ENCODE data around the gene FDPS. TPM values are rescaled to one million over a fixed set of nuclear protein-coding genes. Genes with fewer than 3 reads are reported as not detected.

The FDPS gene
- total RNA-seq, 4 donors from 2014 or later = 89.0 to 103 (median 98.9) TPM

DNA sequence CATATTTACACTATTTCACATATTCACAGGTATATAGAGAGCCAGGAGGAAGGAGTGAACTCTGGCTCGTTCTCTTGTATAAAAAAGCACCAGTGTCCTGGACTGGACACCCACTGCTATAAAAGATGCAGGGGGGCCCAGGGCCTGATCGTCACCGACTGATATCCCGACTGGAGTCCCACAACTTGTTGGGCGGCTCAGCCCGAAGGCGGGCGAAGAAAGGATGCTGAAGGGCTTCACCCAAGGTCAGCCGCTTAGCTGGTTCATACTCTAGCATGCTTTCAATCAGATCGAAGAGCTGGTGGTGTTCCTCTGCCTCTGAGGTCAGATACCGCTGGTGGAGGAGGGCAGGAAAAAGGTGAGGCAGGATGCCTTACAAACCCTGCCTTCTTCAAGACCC, 45.6 kb upstream of the FDPS start:
- no peaks in the 10 kb centered on the region for H3K9me3 ChIP-seq
- no peak overlapping the region for H3K27ac ChIP-seq
- H3K4me3 ChIP-seq (replicated peaks in 1 of 3) = no peak overlapping the region
- H3K27me3 ChIP-seq = no peaks in the 10 kb centered on the region
- TF ChIP-seq, protein P1, sequence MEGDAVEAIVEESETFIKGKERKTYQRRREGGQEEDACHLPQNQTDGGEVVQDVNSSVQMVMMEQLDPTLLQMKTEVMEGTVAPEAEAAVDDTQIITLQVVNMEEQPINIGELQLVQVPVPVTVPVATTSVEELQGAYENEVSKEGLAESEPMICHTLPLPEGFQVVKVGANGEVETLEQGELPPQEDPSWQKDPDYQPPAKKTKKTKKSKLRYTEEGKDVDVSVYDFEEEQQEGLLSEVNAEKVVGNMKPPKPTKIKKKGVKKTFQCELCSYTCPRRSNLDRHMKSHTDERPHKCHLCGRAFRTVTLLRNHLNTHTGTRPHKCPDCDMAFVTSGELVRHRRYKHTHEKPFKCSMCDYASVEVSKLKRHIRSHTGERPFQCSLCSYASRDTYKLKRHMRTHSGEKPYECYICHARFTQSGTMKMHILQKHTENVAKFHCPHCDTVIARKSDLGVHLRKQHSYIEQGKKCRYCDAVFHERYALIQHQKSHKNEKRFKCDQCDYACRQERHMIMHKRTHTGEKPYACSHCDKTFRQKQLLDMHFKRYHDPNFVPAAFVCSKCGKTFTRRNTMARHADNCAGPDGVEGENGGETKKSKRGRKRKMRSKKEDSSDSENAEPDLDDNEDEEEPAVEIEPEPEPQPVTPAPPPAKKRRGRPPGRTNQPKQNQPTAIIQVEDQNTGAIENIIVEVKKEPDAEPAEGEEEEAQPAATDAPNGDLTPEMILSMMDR (IDR thresholded peaks at IDR 0.05) = no peak
- no peak for TF ChIP-seq POLR2A (IDR thresholded peaks at IDR 0.05)
- no peak for DNase-seq
- WGBS, 2 donors = 89 to 92% methylated on average over 11 of the region's 11 CpGs
- intact Hi-C loops (cut with DNase I) = no loop called here
- peaks cover 46 to 54% of the 10 kb centered on the region in 2 donors for H3K36me3 ChIP-seq
- H3K4me1 ChIP-seq = peaks cover 11 to 12% of the 10 kb centered on the region in 2 donors

DNA sequence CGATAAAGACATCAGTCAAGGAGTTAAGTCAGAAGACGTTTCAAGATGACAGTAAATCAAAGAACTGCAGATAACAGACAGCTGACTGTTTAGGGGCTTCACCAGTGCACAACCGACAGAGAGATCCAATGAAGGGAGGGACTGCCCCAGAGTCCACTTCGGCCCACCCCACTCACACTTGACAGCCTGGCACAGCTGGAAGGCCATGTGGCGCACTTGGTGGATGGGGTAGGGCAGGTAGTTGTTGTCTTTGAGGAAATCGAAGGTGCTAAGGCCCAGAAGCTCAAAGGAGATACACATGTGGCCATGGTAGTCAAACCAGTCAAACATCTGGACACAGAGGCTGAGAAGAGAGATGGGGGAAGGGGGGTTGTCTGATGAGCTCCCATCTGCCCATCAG, 42.1 kb upstream of the FDPS start:
- Histone ChIP-seq H3K36me3 (peaks cover 70 to 81% of the 10 kb centered on the region in 2 donors), H3K4me3 (replicated peaks in 1 of 3) (no peak overlapping the region), H3K27me3 (no peaks in the 10 kb centered on the region), H3K4me1 (peaks cover 3 to 5% of the 10 kb centered on the region in 2 donors), H3K9me3 (no peaks in the 10 kb centered on the region), H3K27ac (no peak overlapping the region)
- no peak for DNase-seq
- intact Hi-C loops (cut with DNase I) = no loop called here
- WGBS, 2 donors = 82 to 86% methylated on average over 6 of the region's 6 CpGs
- TF ChIP-seq, protein P1 (IDR thresholded peaks at IDR 0.05) = no peak
- TF ChIP-seq POLR2A (IDR thresholded peaks at IDR 0.05) = no peak

DNA sequence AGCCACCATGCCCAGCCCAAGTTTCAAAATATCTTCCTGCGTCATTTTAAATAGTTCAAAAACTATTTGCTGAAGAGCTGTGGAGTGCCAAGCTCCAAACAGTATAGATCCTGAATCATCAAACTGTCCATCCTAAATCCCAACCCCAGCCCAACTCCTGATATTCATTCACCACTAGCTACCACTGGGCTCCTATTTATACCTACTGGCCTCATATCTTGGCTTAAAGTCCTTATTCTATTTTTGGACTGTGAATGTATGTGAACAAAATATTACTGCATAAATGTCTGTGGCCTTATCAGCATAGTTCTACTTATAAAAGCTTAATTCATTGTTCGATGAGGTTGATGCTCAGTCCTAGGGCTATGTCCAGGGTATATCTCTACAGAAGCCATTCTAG, 41.3 kb upstream of the FDPS start:
- TF ChIP-seq, protein P1 (IDR thresholded peaks at IDR 0.05) = no peak
- no peak for TF ChIP-seq POLR2A (IDR thresholded peaks at IDR 0.05)
- peaks cover 70 to 81% of the 10 kb centered on the region in 2 donors for H3K36me3 ChIP-seq

DNA sequence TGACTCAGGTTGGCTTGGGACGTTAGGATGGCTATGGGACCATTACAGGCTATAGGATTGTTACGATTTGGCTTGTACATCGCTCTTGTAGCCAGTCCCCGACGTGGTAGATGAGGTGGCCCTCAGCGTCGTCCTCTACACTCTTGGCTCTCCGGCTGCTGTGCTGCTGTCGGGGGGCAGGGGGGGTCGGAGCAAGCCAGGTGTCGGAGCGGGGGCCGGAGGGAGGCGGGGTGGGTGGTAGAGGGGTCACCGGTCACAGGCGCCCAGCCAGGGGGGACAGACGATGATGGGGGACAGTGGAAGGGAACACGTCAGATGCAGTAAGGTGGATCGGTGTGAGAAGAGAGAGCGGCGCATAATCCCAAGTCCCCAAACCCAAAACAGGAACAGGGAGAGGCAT, 40.0 kb upstream of the FDPS start:
- H3K27me3 ChIP-seq = no peaks in the 10 kb centered on the region
- TF ChIP-seq, protein P1 (IDR thresholded peaks at IDR 0.05) = no peak
- intact Hi-C loops (cut with DNase I) = no loop called here
- no peak for DNase-seq
- peaks cover 68 to 75% of the 10 kb centered on the region in 2 donors for H3K36me3 ChIP-seq
- 92 to 96% methylated on average over 21 of the region's 21 CpGs for WGBS, 2 donors
- H3K4me3 ChIP-seq (replicated peaks in 1 of 3) = no peak overlapping the region
- H3K4me1 ChIP-seq = peaks cover 7 to 8% of the 10 kb centered on the region in 2 donors
- no peaks in the 10 kb centered on the region for H3K9me3 ChIP-seq
- no peak overlapping the region for H3K27ac ChIP-seq

More for the DNA sequence above, 41.3 kb upstream of the FDPS start:
- H3K27me3 ChIP-seq = no peaks in the 10 kb centered on the region
- H3K4me3 ChIP-seq (replicated peaks in 1 of 3) = no peak overlapping the region
- H3K9me3 ChIP-seq = no peaks in the 10 kb centered on the region
- DNase-seq = no peak
- H3K4me1 ChIP-seq = peaks cover 6 to 7% of the 10 kb centered on the region in 2 donors
- WGBS, 2 donors = 93 to 95% methylated on average over 2 of the region's 2 CpGs
- no peak overlapping the region for H3K27ac ChIP-seq
- intact Hi-C loops (cut with DNase I) = no loop called here

DNA sequence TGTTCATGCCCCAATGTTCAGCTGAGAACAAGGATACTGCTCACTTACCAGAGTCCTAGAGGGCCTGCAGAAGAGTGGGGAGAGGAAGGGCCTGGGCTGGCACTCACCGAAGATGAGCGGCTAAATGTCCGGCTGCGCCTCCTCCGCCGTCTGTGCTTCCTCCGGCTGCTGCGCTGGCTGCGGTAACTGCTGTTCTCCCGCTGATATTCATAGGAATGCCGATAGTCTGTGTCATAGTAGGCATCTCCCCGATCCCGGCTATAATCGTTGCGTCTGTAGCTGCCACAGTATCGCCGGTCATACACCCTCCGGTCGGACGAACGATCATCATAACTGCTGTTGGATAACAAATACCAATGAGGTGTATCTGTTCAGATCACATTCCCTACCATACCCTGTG, 39.3 kb upstream of the FDPS start:
- no peak for DNase-seq
- Histone ChIP-seq H3K9me3 (no peaks in the 10 kb centered on the region), H3K27me3 (no peaks in the 10 kb centered on the region), H3K36me3 (peaks cover 61 to 68% of the 10 kb centered on the region in 2 donors), H3K27ac (no peak overlapping the region), H3K4me3 (replicated peaks in 1 of 3) (no peak overlapping the region), H3K4me1 (peaks cover 8 to 11% of the 10 kb centered on the region in 2 donors)
- TF ChIP-seq, protein P1 (IDR thresholded peaks at IDR 0.05) = no peak
- no peak for TF ChIP-seq POLR2A (IDR thresholded peaks at IDR 0.05)
- 96 to 98% methylated on average over 21 of the region's 21 CpGs for WGBS, 2 donors
- intact Hi-C loops (cut with DNase I) = no loop called here
